HG02610 (cell line): ENCODE results near the gene MRPL52.
"Not testable (repeated sequence)": the region's sequence is repeated elsewhere in the genome, so short reads cannot be mapped to it uniquely, and the experiment has no call there.

Experiments
- ATAC-seq: cut with Tn5 transposase; IDR thresholded peaks from one replicate; pipeline ENCODE4 v1.9.1; 2021; ENCODE audit warnings: mild to moderate bottlenecking, moderate library complexity; ENCODE audit not compliant: unreplicated experiment

Gene MRPL52

GRCh38 chr14:22837750-22838538, 8.3 kb downstream of the MRPL52 start:
- ATAC-seq, result no peak

- no peak for ATAC-seq
Observed at GRCh38 chr14:22838631-22839041, 8.9 kb downstream of the MRPL52 start.

- ATAC-seq, result no peak
Observed at GRCh38 chr14:22839159-22839779, 9.6 kb downstream of the MRPL52 start.

- no peak for ATAC-seq
Observed at GRCh38 chr14:22841311-22841710, 11.6 kb downstream of the MRPL52 start.

GRCh38 chr14:22841769-22842168, 12.1 kb downstream of the MRPL52 start:
- no peak for ATAC-seq

- no peak for ATAC-seq
Observed at GRCh38 chr14:22842211-22843122, 12.8 kb downstream of the MRPL52 start.

- ATAC-seq, result no peak
Observed at GRCh38 chr14:22843123-22843925, 13.6 kb downstream of the MRPL52 start.

- ATAC-seq, result no peak
Observed at GRCh38 chr14:22844221-22845102, 14.8 kb downstream of the MRPL52 start.

GRCh38 chr14:22845103-22845394, 15.4 kb downstream of the MRPL52 start:
- ATAC-seq, result no peak

- ATAC-seq, result no peak
Observed at GRCh38 chr14:22845821-22846625, 16.3 kb downstream of the MRPL52 start.

- ATAC-seq, result no peak
Observed at GRCh38 chr14:22846811-22847307, 17.2 kb downstream of the MRPL52 start.

- ATAC-seq, result no peak
Observed at GRCh38 chr14:22847661-22848341, 18.1 kb downstream of the MRPL52 start.

GRCh38 chr14:22848351-22849164, 18.9 kb downstream of the MRPL52 start:
- ATAC-seq, result no peak

- ATAC-seq, result no peak
Observed at GRCh38 chr14:22849212-22849819, 19.6 kb downstream of the MRPL52 start.

GRCh38 chr14:22850944-22851764, 21.5 kb downstream of the MRPL52 start:
- ATAC-seq, result no peak

- ATAC-seq, result not testable (repeated sequence)
Observed at GRCh38 chr14:22852178-22852577, 22.5 kb downstream of the MRPL52 start.
